GM12878 (cell line): ENCODE data around the gene GH2.

Source experiments
- ATF2 ChIP-seq: IDR thresholded peaks from 2 replicates; pipeline ENCODE4 v1.6.1; 2012; ENCODE audit warnings: low read length, inconsistent platforms
- CTCF ChIP-seq, 3 experiments: IDR thresholded peaks in 2 of 3; conservative IDR thresholded peaks in 1 of 3; 2 replicates each; pipeline ENCODE4 v1.5.1; 2011; ENCODE audit warnings: low read depth in 3 of 3, low read length in 3 of 3, mild to moderate bottlenecking in 3 of 3, control low read depth in 2 of 3, moderate library complexity in 2 of 3, inconsistent platforms in 1 of 3, mixed read lengths in 1 of 3; ENCODE audit not compliant: control insufficient read depth in 2 of 3, insufficient read depth in 1 of 3; ENCODE audit errors: extremely low read depth in 1 of 3
- FOXK2 ChIP-seq: fragments of 450-650 bp; IDR thresholded peaks from 2 replicates; pipeline ENCODE4 v1.6.1; 2017; ENCODE audit warnings: mild to moderate bottlenecking, moderate library complexity
- LARP7 ChIP-seq: fragments of 450-650 bp; IDR thresholded peaks from 2 replicates; pipeline ENCODE4 v1.6.1; 2017; ENCODE audit warnings: mild to moderate bottlenecking
- MAX ChIP-seq: IDR thresholded peaks from 2 replicates; pipeline ENCODE4 v1.6.1; 2012; ENCODE audit warnings: low read depth, low read length, improper control_type of control experiment
- PML ChIP-seq: IDR thresholded peaks from 2 replicates; pipeline ENCODE4 v1.6.1; 2012; ENCODE audit warnings: low read length, inconsistent platforms
- POLR2A ChIP-seq: IDR thresholded peaks from 2 replicates; pipeline ENCODE4 v1.6.1; 2011; ENCODE audit warnings: low read depth, mild to moderate bottlenecking, low read length
- RCOR1 ChIP-seq: conservative IDR thresholded peaks from 2 replicates; pipeline ENCODE4 v1.6.1; 2012; ENCODE audit warnings: low read depth, low read length, improper control_type of control experiment
- RFX5 ChIP-seq: IDR thresholded peaks from 2 replicates; pipeline ENCODE4 v1.6.1; 2011; ENCODE audit warnings: low read depth, low read length, improper control_type of control experiment
- SUZ12 ChIP-seq: fragments of 200-600 bp; sonication (generic); IDR thresholded peaks from one replicate; pipeline ENCODE4 v1.6.1; 2018; ENCODE audit warnings: antibody characterized with exemption, mild to moderate bottlenecking; ENCODE audit not compliant: unreplicated experiment
- TCF7 ChIP-seq: IDR thresholded peaks from 2 replicates; pipeline ENCODE4 v1.6.1; 2014; ENCODE audit warnings: antibody characterized with exemption, borderline replicate concordance
- USF2 ChIP-seq: IDR thresholded peaks from 2 replicates; pipeline ENCODE4 v1.6.1; 2011; ENCODE audit warnings: low read depth, low read length, improper control_type of control experiment, borderline replicate concordance

- TF ChIP-seq CTCF (IDR thresholded peaks at IDR 0.05 in 2 of 3, conservative IDR thresholded peaks at IDR 0.05 in 1 of 3; ENCODE audit: control insufficient read depth in 2 of 3, extremely low read depth in 1 of 3, insufficient read depth in 1 of 3, low read depth in 3 of 3, low read length in 3 of 3) (no peak), POLR2A (no peak), TCF7 (no peak), USF2 (no peak), PML (no peak), ATF2 (no peak), RFX5 (no peak), MAX (no peak), SUZ12 (no peak), FOXK2 (no peak), LARP7 (no peak), RCOR1 (no peak)
Measured at GRCh38 chr17:63837962-63838600, 43.7 kb downstream of the GH2 start.
